ENCODE results near the gene ZC2HC1B. TPM values are rescaled to one million over a fixed set of nuclear protein-coding genes. Genes with fewer than 3 reads are reported as not detected.

ZC2HC1B gene
- total and polyA plus RNA-seq, 9 of the 15 experiments (the other 6 are each of a cell fraction or from before 2014, with no cell fraction given), result not detected

DNA sequence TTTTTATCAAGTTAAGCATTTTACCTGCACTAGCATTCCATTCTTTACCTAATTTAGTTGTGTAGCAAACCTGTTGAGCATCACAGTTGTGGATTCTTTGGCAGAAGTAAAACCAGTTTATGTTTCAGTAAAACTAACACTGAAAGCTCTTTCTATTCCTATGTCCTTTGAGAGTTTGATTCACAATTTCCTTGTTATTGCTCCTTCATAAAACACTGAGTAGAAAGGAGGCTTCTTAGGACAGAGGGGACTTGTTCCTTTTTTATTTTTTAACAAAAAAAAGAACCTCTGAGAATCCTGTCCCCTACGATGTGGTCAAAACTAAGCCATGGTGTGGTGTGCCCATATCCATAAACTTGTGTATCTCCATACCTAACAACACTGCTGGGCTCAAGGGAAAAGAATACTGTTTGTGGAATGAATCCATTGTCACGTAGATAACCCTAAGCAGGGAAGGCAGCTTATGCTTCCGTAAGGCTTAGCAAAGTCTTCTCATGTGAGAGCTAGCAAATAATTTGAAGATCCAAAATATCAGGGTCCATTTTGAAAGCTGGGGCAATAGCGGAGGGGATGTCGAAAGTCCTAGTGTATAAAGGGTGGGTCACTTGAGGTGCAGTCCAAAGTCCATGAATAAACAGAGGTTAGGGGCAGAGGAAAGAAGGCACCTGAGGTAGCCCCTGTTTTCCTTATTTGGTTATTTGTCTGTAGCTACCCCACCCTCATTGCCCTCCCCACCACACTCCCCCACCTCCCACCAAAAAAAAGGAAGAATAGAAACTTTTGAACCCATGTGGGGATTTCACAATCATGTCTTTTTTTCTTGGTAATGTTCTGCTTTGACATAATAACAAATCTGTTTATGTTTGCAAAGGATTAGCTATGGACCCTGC lies 72.7 kb downstream of the ZC2HC1B start:
- no peaks in the 10 kb centered on the region for H3K4me1 ChIP-seq (replicated peaks in 1 of 2; ENCODE audit: control insufficient read depth in 2 of 2, insufficient read depth in 2 of 2, low read length in 2 of 2)
- DNase-seq (ENCODE audit: extremely low read depth in 1 of 4, low spot score in 3 of 4) (peak in 1 of 4 experiments; percentile 3), FAIRE-seq (no peak), ATAC-seq (no peak)
- peaks cover 0 to 7% of the 10 kb centered on the region in 2 experiments; a peak in 1 of 5 replicates for H3K27me3 ChIP-seq (ENCODE audit: control insufficient read depth in 2 of 2, insufficient read depth in 2 of 2, low read length in 2 of 2)
- no peaks in the 10 kb centered on the region for H4K20me1 ChIP-seq (replicated peaks; ENCODE audit: control insufficient read depth, insufficient read depth, low read length)
- no peak overlapping the region for H3K4me3 ChIP-seq
- no peaks in the 10 kb centered on the region for H3K9me1 ChIP-seq (ENCODE audit: control insufficient read depth, insufficient read depth, low read length)
- 22% methylated on average over 5 of the region's 5 CpGs for WGBS (ENCODE audit: insufficient coverage, low coverage, missing lambda C conversion rate)
- no peak overlapping the region for H3K9ac ChIP-seq (ENCODE audit: insufficient read depth in 1 of 2, low read depth in 2 of 2, low read length in 2 of 2)
- H3K9me3 ChIP-seq (replicated peaks; ENCODE audit: control insufficient read depth, insufficient read depth, low read depth, low read length), result no peaks in the 10 kb centered on the region
- in situ Hi-C loops (cut with MboI) (no loop called here), intact Hi-C loops (cut with micrococcal nuclease) (no loop called here)
- no peak overlapping the region for H3K27ac ChIP-seq (ENCODE audit: extremely low read depth, low read depth, low read length)
- no peaks in the 10 kb centered on the region for H3K36me3 ChIP-seq (ENCODE audit: control insufficient read depth, insufficient read depth, low read length)
- no peak for TF ChIP-seq FIP1L1 (IDR thresholded peaks at IDR 0.05; ENCODE audit: low read depth, low read length, poor library complexity, severe bottlenecking)
- TF ChIP-seq RBM17 (IDR thresholded peaks at IDR 0.05; ENCODE audit: borderline replicate concordance, low read depth, low read length), result no peak
- peak; percentile 37; the same call in 1 of the 2 replicates for TF ChIP-seq CEBPB (tag; IDR thresholded peaks at IDR 0.05)
- TF ChIP-seq RHOXF2B (CRISPR knock-in tag; conservative IDR thresholded peaks at IDR 0.05), result no peak
- TF ChIP-seq CEBPG (CRISPR knock-in tag; IDR thresholded peaks at IDR 0.05), result no peak
- 0 out of 4 replicates have a peak, but pooled peaks of 1 of the 2 experiments have one; percentile 12 for TF ChIP-seq CEBPG (tag; conservative IDR thresholded peaks at IDR 0.05 in 1 of 2, IDR thresholded peaks at IDR 0.05 in 1 of 2)
- no peak for TF ChIP-seq REST (IDR thresholded peaks at IDR 0.05; ENCODE audit: borderline replicate concordance)
- no peak for TF ChIP-seq REST (CRISPR knock-in tag; IDR thresholded peaks at IDR 0.05; ENCODE audit: low read depth)
- TF ChIP-seq HOMEZ (CRISPR knock-in tag; IDR thresholded peaks at IDR 0.05), result no peak
- no peaks in the 10 kb centered on the region for H3K79me2 ChIP-seq (ENCODE audit: control insufficient read depth, insufficient read depth, low read length)
- no peak overlapping the region for H3K4me2 ChIP-seq (ENCODE audit: insufficient read depth, low read length)
- ChIA-PET POLR2A (interaction anchor here (0.8 kb wide), 1 partner anchor 9 kb away, joined by 4 read pairs; no protein-coding TSS in a partner anchor), CTCF (ENCODE audit: low intra/inter-chr PET ratio) (no interaction called here)
- H2AFZ ChIP-seq (ENCODE audit: low read depth, low read length), result no peak overlapping the region
- no TSS peak for BruUV-seq (replicated peaks)

Measured in K562 (cell line).